A549 (cell line): Measurements from ENCODE around the gene FMO3. TPM values are rescaled to one million over a fixed set of nuclear protein-coding genes. Genes with fewer than 3 reads are reported as not detected.

Source experiments
- ATAC-seq, 2 experiments: fragments of 200-7000 bp in 1 of 2; fragments of >200 bp in 1 of 2; cut with Nextera tagmentation in 1 of 2; cut with Tn5 transposase in 1 of 2; 3 replicates each; pipeline versions ENCODE4 v1.8.0 to v1.9.1; 2018 to 2020; ENCODE audit warnings: mild to moderate bottlenecking in 1 of 2, moderate library complexity in 1 of 2
- CTCF ChIA-PET: fragments of 300-600 bp; sonication (Branson Sonifier 250); formaldehyde crosslinking; extraction: SDS; loops from one replicate; lab custom pipeline; 2021; ENCODE audit warnings: antibody characterized with exemption, inconsistent platforms; lab: Yijun Ruan, JAX
- POLR2A ChIA-PET: fragments of 350-600 bp; formaldehyde crosslinking; extraction: SDS; loops from one replicate; lab custom pipeline; 2021; ENCODE audit warnings: antibody characterized with exemption, inconsistent platforms; lab: Yijun Ruan, JAX
- DNase-seq, 2 experiments: peaks; one replicate each; pipeline versions ENCODE4 v3.0.0 to v3.0.0-alpha.2; 2011 to 2016; ENCODE audit warnings: low read depth in 1 of 2, low spot score in 1 of 2
- FAIRE-seq: peaks from 2 replicates; lab custom pipeline; 2011; peaks lifted over from hg19 to GRCh38; lab: Jason Lieb, UNC
- H3K27ac ChIP-seq, 2 experiments: fragments of >200 bp; sonication (Bioruptor Twin); formaldehyde crosslinking; 3 replicates each; pipeline ENCODE4 v1.5.1; 2016 to 2017
- H3K4me1 ChIP-seq: fragments of >200 bp; sonication (Bioruptor Twin); formaldehyde crosslinking; 3 replicates; pipeline ENCODE4 v1.6.1; 2016
- H3K4me2 ChIP-seq: fragments of >200 bp; sonication (Bioruptor Twin); formaldehyde crosslinking; 3 replicates; pipeline ENCODE4 v1.6.1; 2016
- H3K4me3 ChIP-seq: fragments of >200 bp; sonication (Bioruptor Twin); formaldehyde crosslinking; 3 replicates; pipeline ENCODE4 v1.5.1; 2016
- H3K9me3 ChIP-seq: fragments of >200 bp; sonication (Bioruptor Twin); formaldehyde crosslinking; 3 replicates; pipeline ENCODE4 v1.6.1; 2016
- BCL3 ChIP-seq: fragments of >200 bp; sonication (Bioruptor Twin); formaldehyde crosslinking; IDR thresholded peaks from 3 replicates; pipeline ENCODE4 v1.6.1; 2016
- CBX2 ChIP-seq: fragments of 200-600 bp; sonication (generic); IDR thresholded peaks from 2 replicates; pipeline ENCODE4 v1.6.1; 2016; ENCODE audit warnings: low read depth, mild to moderate bottlenecking, borderline replicate concordance
- CBX8 ChIP-seq: fragments of 200-600 bp; sonication (generic); IDR thresholded peaks from 2 replicates; pipeline ENCODE4 v1.6.1; 2016
- CHD2 ChIP-seq: fragments of 150-350 bp; IDR thresholded peaks from 2 replicates; pipeline ENCODE4 v1.6.1; 2014; ENCODE audit warnings: low read length; ENCODE audit not compliant: partially characterized antibody
- CTCF ChIP-seq: fragments of >200 bp; sonication (Bioruptor Twin); formaldehyde crosslinking; IDR thresholded peaks from 3 replicates; pipeline ENCODE4 v1.5.1; 2016
- EHMT2 ChIP-seq: fragments of 200-600 bp; sonication (generic); IDR thresholded peaks from 2 replicates; pipeline ENCODE4 v1.6.1; 2016; ENCODE audit warnings: antibody characterized with exemption, low read depth, mild to moderate bottlenecking, moderate library complexity
- FOSB ChIP-seq: fragments of 250-450 bp; sonication (Bioruptor Pico); IDR thresholded peaks from 2 replicates; pipeline ENCODE4 v1.5.0; 2020; ENCODE audit warnings: mild to moderate bottlenecking, moderate library complexity
- FOXS1 ChIP-seq: fragments of 250-450 bp; sonication (Bioruptor Pico); IDR thresholded peaks from 2 replicates; pipeline ENCODE4 v1.5.0; 2020; ENCODE audit warnings: mild to moderate bottlenecking, moderate library complexity
- GATA3 ChIP-seq: IDR thresholded peaks from 2 replicates; pipeline ENCODE4 v1.6.1; 2012; ENCODE audit warnings: borderline replicate concordance
- HEYL ChIP-seq: fragments of 250-450 bp; sonication (Bioruptor Pico); IDR thresholded peaks from 2 replicates; pipeline ENCODE4 v1.8.0; 2021; ENCODE audit warnings: mild to moderate bottlenecking, moderate library complexity
- HOXA7 ChIP-seq: fragments of 250-450 bp; sonication (Bioruptor Pico); IDR thresholded peaks from 2 replicates; pipeline ENCODE4 v1.5.0; 2020; ENCODE audit warnings: mild to moderate bottlenecking, moderate library complexity
- HOXB13 ChIP-seq: fragments of 250-450 bp; sonication (Bioruptor Pico); IDR thresholded peaks from 2 replicates; pipeline ENCODE4 v1.5.0; 2020; ENCODE audit warnings: low read depth, mild to moderate bottlenecking, moderate library complexity
- HOXB5 ChIP-seq: fragments of 250-450 bp; sonication (Bioruptor Pico); IDR thresholded peaks from 2 replicates; pipeline ENCODE4 v1.5.0; 2020; ENCODE audit warnings: mild to moderate bottlenecking, moderate library complexity
- JUN ChIP-seq, 2 experiments: fragments of >200 bp; sonication (Bioruptor Twin); formaldehyde crosslinking; IDR thresholded peaks; 2 replicates in 1 of 2; 3 replicates in 1 of 2; pipeline ENCODE4 v1.6.1; 2016 to 2017
- JUNB ChIP-seq: fragments of >200 bp; sonication (Bioruptor Twin); formaldehyde crosslinking; IDR thresholded peaks from 2 replicates; pipeline ENCODE4 v1.6.1; 2016
- MAFK ChIP-seq: fragments of 450-650 bp; IDR thresholded peaks from 2 replicates; pipeline ENCODE4 v1.6.1; 2014; ENCODE audit not compliant: partially characterized antibody
- MAX ChIP-seq: IDR thresholded peaks from 2 replicates; pipeline ENCODE4 v1.6.1; 2012
- MAZ ChIP-seq: fragments of 150-350 bp; IDR thresholded peaks from 2 replicates; pipeline ENCODE4 v1.6.1; 2014; ENCODE audit warnings: antibody characterized with exemption, low read depth, low read length, borderline replicate concordance
- NPAS2 ChIP-seq: fragments of 250-450 bp; sonication (Bioruptor Pico); IDR thresholded peaks from 2 replicates; pipeline ENCODE4 v1.8.0; 2022; ENCODE audit warnings: mild to moderate bottlenecking, moderate library complexity, borderline replicate concordance
- RAD21 ChIP-seq, 2 experiments: fragments of >200 bp in 1 of 2; sonication (Bioruptor Twin) in 1 of 2; formaldehyde crosslinking in 1 of 2; IDR thresholded peaks in 1 of 2; conservative IDR thresholded peaks in 1 of 2; 2 replicates in 1 of 2; 3 replicates in 1 of 2; pipeline ENCODE4 v1.6.1; 2012 to 2018; ENCODE audit warnings: inconsistent platforms in 1 of 2
- RCOR1 ChIP-seq: fragments of 150-350 bp; IDR thresholded peaks from 2 replicates; pipeline ENCODE4 v1.6.1; 2014; ENCODE audit warnings: antibody characterized with exemption, low read length, low read depth
- RFX5 ChIP-seq: fragments of 450-650 bp; IDR thresholded peaks from 2 replicates; pipeline ENCODE4 v1.7.1; 2014; ENCODE audit warnings: antibody characterized with exemption, mild to moderate bottlenecking, moderate library complexity
- RNF2 ChIP-seq: fragments of 200-600 bp; sonication (generic); IDR thresholded peaks from 2 replicates; pipeline ENCODE4 v1.6.1; 2016; ENCODE audit warnings: low read depth, mild to moderate bottlenecking, antibody characterized with exemption, moderate library complexity, borderline replicate concordance
- SMC3 ChIP-seq: fragments of >200 bp; sonication (Bioruptor Twin); formaldehyde crosslinking; IDR thresholded peaks from 3 replicates; pipeline ENCODE4 v1.6.1; 2018; ENCODE audit warnings: inconsistent platforms
- SREBF2 ChIP-seq: fragments of 450-650 bp; IDR thresholded peaks from 2 replicates; pipeline ENCODE4 v1.6.1; 2014; ENCODE audit warnings: mild to moderate bottlenecking, moderate library complexity
- TP53 ChIP-seq: fragments of 250-450 bp; sonication (Bioruptor Pico); IDR thresholded peaks from 2 replicates; pipeline ENCODE4 v1.5.0; 2021; ENCODE audit warnings: mild to moderate bottlenecking, moderate library complexity
- USF2 ChIP-seq: fragments of 450-650 bp; IDR thresholded peaks from 2 replicates; pipeline ENCODE4 v1.6.1; 2014; ENCODE audit warnings: antibody characterized with exemption
- ZSCAN20 ChIP-seq: fragments of 250-450 bp; sonication (Bioruptor Pico); IDR thresholded peaks from 2 replicates; pipeline ENCODE4 v1.8.0; 2022; ENCODE audit warnings: mild to moderate bottlenecking, moderate library complexity
- WGBS: methylation state at CpG from one replicate; pipeline ENCODE4 v1.1.6; 2017; ENCODE audit errors: missing lambda C conversion rate; 5-methylcytosine and 5-hydroxymethylcytosine counted together
- polyA plus RNA-seq, 4 experiments: library from polyadenylated mRNA; depleted of rRNA in 3 of 4; stranded (reverse); fragments of >200 nt; fragmentation: RNase III in 1 of 4; extraction: RNeasy Plus Mini Kit Qiagen cat#74134 plus additional on column Dnase treatment in 1 of 4; gene quantifications; 2 replicates in 3 of 4; 3 replicates in 1 of 4; pipeline ENCODE4 v1.2.3, GENCODE V29; 2011 to 2017

The FMO3 gene
- polyA plus RNA-seq, 2 of the 4 experiments (the other 2 are of a cell fraction), result not detected

GRCh38 chr1:171128463-171128862, 37.8 kb downstream of the FMO3 start:
- Histone ChIP-seq H3K4me1 (no peaks in the 10 kb centered on the region), H3K9me3 (no peaks in the 10 kb centered on the region), H3K27ac (no peak overlapping the region), H3K4me2 (no peak overlapping the region), H3K4me3 (no peak overlapping the region)
- ChIA-PET CTCF (no interaction called here), POLR2A (no interaction called here)
- no peak for DNase-seq
- no peak for ATAC-seq
- no peak for FAIRE-seq
- TF ChIP-seq BCL3, result no peak
- TF ChIP-seq CBX8, result no peak
- TF ChIP-seq FOXS1, result no peak
- TF ChIP-seq RCOR1, result no peak
- no peak for TF ChIP-seq USF2
- no peak for TF ChIP-seq HEYL

GRCh38 chr1:171134204-171134923, 43.7 kb downstream of the FMO3 start:
- Histone ChIP-seq H3K4me3 (no peak overlapping the region), H3K9me3 (no peaks in the 10 kb centered on the region), H3K27ac (no peak overlapping the region), H3K4me2 (no peak overlapping the region), H3K4me1 (no peaks in the 10 kb centered on the region)
- POLR2A ChIA-PET, result no interaction called here
- no peak for DNase-seq
- 0% methylated on average over 3 of the region's 3 CpGs for WGBS
- CTCF ChIA-PET, result no interaction called here
- FAIRE-seq, result no peak
- TF ChIP-seq BCL3, result no peak
- TF ChIP-seq EHMT2, result no peak
- no peak for TF ChIP-seq NPAS2 (CRISPR knock-in tag)
- TF ChIP-seq CBX2, result no peak
- peak; percentile 89 for TF ChIP-seq MAFK
- ATAC-seq, result no peak

GRCh38 chr1:171137580-171137979, 46.9 kb downstream of the FMO3 start:
- no peak for ATAC-seq
- CTCF ChIA-PET, result no interaction called here
- H3K4me2 ChIP-seq, result no peak overlapping the region
- no peaks in the 10 kb centered on the region for H3K4me1 ChIP-seq
- DNase-seq, result no peak
- FAIRE-seq, result no peak
- WGBS, result 7% methylated on average over 2 of the region's 2 CpGs
- H3K27ac ChIP-seq, result no peak overlapping the region
- POLR2A ChIA-PET, result no interaction called here
- no peak for TF ChIP-seq MAZ
- no peak for TF ChIP-seq SREBF2
- no peak for TF ChIP-seq MAX
- TF ChIP-seq CTCF, result no peak
- TF ChIP-seq HOXB13 (CRISPR knock-in tag), result no peak
- TF ChIP-seq TP53 (CRISPR knock-in tag), result no peak
- no peak for TF ChIP-seq FOSB
- no peak for TF ChIP-seq RAD21 (conservative IDR thresholded peaks at IDR 0.05 in 1 of 2, IDR thresholded peaks at IDR 0.05 in 1 of 2)
- no peak for TF ChIP-seq HOXA7 (CRISPR knock-in tag)
- no peak for TF ChIP-seq MAFK
- no peak for TF ChIP-seq RNF2
- TF ChIP-seq RFX5, result no peak
- TF ChIP-seq ZSCAN20 (CRISPR knock-in tag), result no peak
- no peak for TF ChIP-seq CHD2
- no peak for TF ChIP-seq JUNB
- TF ChIP-seq HOXB5 (CRISPR knock-in tag), result no peak
- no peak for TF ChIP-seq SMC3
- TF ChIP-seq HEYL, result no peak
- no peak for TF ChIP-seq GATA3
- TF ChIP-seq JUN (IDR thresholded peaks at IDR 0.05), result no peak
- H3K9me3 ChIP-seq, result no peaks in the 10 kb centered on the region
- H3K4me3 ChIP-seq, result no peak overlapping the region
